ENCODE data around the gene SLC30A4.
"Not testable (repeated sequence)": the region's sequence is repeated elsewhere in the genome, so short reads cannot be mapped to it uniquely, and the experiment has no call there.

SLC30A4 gene

DNA sequence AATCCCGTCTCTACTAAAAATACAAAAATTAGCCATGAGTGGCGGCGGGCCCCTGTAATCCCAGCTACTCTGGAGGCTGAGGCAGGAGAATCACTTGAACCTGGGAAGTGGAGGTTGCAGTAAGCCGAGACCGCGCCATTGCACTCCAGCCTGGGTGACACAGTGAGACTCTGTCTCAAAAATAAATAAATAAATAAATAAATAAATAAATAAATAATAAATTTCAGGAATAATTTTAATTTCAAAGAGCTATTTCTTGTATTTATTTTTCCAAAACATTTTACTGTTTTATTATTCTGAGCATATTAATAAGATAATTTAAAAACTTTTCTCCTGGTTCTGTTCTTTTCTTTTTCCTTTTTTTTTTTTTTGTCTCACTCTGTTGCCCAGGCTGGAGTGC is 15.4 kb downstream of the SLC30A4 start:
- not testable (repeated sequence) for DNase-seq (ENCODE audit: low spot score)

DNA sequence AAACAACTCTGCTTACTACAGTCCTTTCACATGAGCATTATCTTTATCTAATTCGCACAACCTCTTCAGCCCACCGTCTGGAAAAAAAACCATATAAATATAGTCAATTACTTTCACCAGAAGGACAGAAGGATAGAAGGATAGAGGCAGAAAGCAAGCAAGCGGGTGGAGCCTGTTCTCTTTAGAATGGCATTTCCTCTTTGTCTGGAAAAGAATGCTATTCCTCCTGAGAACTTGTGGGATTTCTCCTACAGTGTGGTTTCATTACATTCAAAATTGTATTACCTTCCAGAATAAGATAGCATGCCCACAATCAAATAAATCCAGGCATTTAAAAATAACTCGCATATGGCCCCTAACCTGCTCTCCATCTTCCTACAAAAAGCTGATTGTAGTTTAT is 23.1 kb downstream of the SLC30A4 start:
- no peak for DNase-seq (ENCODE audit: low spot score)

- no peak for DNase-seq (ENCODE audit: low spot score)
These were observed 23.9 kb downstream of the SLC30A4 start for GRCh38 chr15:45498701-45499100.

DNA sequence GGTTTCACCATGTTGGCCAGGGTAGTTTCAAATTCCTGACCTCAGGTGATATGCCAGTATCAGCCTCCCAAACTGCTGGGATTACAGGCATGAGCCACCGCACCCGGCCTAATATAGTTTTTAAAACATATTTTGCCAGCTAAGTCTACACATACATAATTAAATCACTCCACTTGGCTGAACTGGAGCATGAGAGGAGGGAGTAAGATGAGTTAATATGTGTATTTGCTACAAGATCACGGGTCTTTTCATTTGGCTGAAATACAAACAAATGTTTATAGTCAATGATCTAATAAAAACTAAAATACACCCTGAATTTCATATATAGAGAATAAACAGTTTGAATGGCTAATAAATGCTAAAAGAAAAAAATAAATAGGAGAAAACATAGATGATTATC is 25.3 kb downstream of the SLC30A4 start:
- no peak for DNase-seq (ENCODE audit: low spot score)

- DNase-seq (ENCODE audit: low spot score): no peak
These were observed 25.9 kb downstream of the SLC30A4 start for GRCh38 chr15:45496658-45497057.

DNA sequence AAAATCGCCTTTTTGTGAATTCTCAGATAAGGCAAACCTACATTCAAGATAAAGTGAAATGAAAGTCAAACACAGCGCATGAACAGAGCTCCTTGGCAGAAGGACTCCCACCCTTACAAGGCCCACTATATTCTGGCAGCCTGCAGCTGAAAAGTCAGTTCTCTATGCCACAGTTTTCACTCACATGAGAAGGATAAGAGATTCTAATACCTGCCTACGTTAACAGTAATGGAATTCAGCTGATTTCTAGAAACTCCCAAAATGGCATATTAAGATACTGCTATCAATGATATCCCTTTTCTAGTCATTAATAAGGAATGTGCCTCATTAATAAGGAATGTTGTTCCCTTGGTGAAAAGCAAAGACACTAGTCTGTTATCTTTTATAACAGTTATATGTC is 27.0 kb downstream of the SLC30A4 start:
- no peak for DNase-seq (ENCODE audit: low spot score)

- DNase-seq (ENCODE audit: low spot score): no peak
These were observed 32.8 kb downstream of the SLC30A4 start for GRCh38 chr15:45489690-45490238.

DNA sequence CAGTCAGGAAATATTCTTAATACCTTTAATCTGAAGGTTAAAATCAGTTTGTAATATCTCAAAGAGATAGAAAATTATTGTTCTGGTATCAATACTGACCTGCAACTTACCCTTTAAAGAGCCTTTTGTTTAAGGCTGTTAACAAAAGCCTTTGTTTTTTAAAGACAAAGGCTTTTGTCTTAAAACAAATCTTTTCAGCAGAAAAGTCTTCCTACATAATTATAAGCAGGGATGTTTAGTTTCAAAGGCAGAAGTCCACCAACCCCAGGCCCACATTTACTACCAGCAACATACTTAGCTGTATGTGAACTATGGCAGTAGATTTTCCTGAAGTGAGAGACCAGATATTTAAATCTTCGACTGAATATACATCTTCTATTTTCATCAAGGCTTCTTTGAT is 36.2 kb downstream of the SLC30A4 start:
- no peak for DNase-seq (ENCODE audit: low spot score)

DNA sequence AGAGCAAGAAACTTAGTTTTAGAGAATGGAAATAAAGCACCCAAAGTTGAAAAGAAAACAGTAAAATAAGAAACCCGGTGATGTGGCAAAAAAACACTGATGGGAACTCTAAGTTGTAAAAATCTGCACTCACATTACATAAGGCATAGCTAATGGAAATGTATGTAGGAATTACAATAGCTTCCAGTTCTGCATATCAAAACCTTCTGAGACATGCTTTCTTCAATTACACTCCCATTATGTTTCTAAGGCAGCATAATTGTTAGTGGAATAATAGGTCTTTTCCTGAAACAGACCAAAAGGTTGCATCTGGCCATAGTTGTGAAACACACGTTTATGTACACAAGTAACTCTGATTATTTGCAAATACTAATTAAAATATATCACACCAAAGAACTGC is 41.4 kb downstream of the SLC30A4 start:
- no peak for DNase-seq (ENCODE audit: low spot score)

DNA sequence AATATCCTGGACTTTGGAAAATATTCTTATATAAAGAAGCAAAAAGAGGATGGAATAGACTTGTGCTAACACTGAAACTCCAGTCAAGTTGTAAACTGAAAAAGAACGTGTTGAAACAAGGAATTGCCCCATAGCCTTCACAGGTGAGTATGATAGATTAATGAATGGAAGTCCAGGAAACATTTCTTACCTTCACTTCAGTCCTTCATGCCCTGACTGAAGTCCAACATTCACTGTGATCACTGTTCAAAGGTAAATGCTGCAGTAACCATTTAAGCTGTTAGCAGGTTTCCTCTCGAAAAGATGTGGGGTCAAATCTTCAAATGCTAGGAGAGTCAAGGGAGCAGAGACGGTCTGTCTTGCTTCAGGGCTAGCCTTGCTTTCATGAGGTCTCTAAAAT is 46.1 kb downstream of the SLC30A4 start:
- no peak for DNase-seq (ENCODE audit: low spot score)

- no peak for DNase-seq (ENCODE audit: low spot score)
These were observed 47.8 kb downstream of the SLC30A4 start for GRCh38 chr15:45474799-45475198.

DNA sequence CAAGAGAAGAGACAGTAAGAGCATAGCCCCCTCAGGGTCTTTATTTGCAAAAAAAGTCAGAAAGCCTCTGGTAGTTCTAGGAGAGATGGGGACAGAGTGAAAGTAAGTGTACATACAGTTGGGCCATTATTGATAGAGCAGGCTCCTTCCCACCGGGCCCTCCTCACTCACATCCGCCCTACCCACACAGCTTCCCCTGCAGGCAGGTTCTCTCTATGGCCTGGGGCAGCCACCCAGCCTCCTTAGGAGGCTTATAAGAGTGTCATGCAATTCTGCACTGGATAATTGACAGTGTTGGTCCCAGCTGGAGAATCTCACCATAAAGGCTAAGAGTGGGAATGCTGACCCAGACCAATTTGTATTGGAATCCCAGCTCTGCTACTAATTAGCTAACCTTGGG is 49.5 kb downstream of the SLC30A4 start:
- DNase-seq (ENCODE audit: low spot score): no peak

DNA sequence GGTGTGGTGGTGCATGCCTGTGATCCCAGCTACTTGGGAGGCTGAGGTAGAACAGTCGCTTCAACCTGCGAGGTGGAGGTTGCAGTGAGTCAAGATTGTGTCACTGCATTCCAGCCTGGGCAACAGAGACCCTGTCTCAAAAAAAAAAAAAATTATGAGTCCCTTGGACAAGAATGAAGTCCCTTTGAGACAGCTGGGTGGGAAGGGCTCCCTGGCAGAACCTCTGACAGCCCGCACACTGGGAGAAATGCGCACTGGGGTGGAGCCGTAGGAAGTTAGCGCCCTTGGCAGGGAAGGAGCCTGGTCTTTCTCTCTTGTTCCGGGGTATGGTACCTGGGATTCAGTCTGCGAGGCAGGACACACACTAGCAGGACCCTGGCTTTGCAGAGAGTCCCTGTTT is 51.4 kb downstream of the SLC30A4 start:
- DNase-seq (ENCODE audit: low spot score): no peak

- no peak for DNase-seq (ENCODE audit: low spot score)
These were observed 53.1 kb downstream of the SLC30A4 start for GRCh38 chr15:45469441-45469840.

GRCh38 chr15:45469027-45469426 is 53.5 kb downstream of the SLC30A4 start:
- no peak for DNase-seq (ENCODE audit: low spot score)

DNA sequence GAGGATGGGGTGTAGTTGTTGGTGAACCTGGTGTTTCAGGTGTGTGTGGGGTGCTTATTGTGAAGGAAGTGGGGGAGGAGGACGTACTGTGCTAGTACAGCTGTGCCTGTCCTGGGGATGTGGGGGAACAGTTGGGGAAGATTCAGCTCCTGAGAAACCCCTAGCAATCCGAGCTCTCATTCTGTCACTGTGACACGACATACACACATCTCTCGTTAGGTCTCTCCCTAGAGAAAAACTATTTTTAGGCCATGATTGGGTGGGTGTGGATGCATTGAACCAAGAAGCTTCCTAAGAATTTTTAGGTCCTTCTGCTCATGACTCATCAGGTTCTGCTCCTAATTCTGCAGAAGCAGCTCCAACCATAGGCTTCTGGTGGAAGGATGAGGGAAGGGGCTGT is 54.3 kb downstream of the SLC30A4 start:
- no peak for DNase-seq (ENCODE audit: low spot score)

- peak; percentile 90 for DNase-seq (ENCODE audit: low spot score)
These were observed 63.7 kb downstream of the SLC30A4 start for GRCh38 chr15:45458746-45459403.

DNA sequence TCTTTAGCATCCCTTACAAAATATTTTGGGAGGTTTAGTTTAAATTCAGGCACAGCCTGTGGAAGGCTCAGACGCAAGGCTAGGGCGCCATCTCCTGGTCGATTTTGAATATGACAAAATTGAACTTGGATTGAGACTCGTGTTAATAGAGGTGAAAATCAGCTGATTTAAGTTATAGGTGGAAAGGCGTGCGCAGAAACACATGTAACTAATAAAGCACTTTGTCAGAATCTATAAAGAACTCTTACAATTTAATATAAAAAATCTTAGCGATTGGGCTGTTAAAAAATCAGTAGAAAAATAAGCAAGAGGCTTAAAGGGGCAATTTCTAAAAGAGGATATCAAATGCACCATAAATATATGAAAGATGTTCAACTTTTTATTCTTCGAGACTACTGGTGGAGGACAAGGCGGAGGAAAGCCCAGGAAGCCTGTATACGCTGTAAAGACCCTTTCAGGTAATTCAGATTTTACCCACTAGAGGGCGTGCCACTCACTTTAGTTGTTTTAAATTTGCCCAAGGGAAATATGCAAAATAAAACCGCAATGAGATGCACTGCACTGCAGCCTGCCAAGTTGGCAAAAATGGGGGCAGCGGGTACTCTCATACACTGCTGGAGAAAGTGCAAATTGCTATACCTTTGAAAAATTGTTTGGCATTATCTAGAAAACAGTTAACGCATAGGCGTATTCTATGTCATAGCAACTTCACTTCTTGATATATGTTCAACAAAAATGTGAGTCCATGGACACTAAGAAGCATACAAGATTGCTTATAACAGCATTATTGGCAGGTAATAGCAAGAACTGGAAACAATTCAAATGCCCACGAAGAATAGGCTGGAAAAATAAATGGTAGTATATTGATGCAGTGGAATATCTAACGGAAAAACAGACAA is 64.7 kb downstream of the SLC30A4 start:
- peak; percentile 93 for DNase-seq (ENCODE audit: low spot score)

DNA sequence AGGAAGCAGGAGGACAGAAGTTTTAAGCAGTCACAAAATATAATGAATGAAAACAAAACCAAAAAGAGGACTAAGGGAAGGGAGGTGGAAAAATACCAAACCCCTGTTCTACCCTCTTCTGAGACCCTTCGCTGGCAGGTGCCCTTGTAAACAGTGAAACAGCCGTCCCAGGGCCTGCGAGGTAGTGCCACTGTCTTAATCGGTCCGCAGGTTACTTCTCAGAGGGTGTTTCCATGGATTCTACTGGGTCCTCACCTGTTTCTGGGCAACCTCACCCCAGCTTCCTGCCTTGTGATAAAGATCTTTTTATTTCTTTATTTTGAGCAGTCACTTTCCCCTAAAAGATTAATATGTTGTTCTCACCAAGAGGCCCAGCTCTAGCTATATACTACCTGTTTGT is 65.3 kb downstream of the SLC30A4 start:
- no peak for DNase-seq (ENCODE audit: low spot score)

- DNase-seq (ENCODE audit: low spot score): peak; percentile 37
These were observed 66.1 kb downstream of the SLC30A4 start for GRCh38 chr15:45456212-45457106.

DNA sequence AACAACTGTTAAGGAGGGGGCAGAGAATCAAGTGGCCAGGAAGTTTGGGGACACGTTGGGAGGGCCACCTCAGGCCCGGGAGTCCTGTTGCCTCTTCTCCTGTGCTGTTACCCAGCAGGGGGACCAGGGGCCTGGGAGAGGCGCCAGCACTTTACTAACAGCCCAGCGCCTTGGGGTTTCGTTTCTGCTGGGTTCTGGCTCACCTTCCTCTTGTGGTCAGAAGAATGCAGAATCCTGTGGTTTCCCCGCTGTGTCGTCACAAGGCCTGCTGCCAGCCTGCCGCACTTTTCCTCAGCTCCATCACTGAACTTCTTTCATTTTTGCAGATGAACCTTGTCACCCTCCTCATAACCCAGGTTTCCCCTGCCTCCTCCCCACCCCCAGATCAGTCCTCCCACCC is 67.7 kb downstream of the SLC30A4 start:
- DNase-seq (ENCODE audit: low spot score): no peak

GRCh38 chr15:45451265-45451664 is 71.3 kb downstream of the SLC30A4 start:
- DNase-seq (ENCODE audit: low spot score): no peak

Measured in hematopoietic multipotent progenitor cell treated with erythropoietin and hydrocortisone succinate and interleukin-3 and kit ligand, for 17 days (in vitro differentiated cells).